ENCODE data around the gene BCL11B.

DNA sequence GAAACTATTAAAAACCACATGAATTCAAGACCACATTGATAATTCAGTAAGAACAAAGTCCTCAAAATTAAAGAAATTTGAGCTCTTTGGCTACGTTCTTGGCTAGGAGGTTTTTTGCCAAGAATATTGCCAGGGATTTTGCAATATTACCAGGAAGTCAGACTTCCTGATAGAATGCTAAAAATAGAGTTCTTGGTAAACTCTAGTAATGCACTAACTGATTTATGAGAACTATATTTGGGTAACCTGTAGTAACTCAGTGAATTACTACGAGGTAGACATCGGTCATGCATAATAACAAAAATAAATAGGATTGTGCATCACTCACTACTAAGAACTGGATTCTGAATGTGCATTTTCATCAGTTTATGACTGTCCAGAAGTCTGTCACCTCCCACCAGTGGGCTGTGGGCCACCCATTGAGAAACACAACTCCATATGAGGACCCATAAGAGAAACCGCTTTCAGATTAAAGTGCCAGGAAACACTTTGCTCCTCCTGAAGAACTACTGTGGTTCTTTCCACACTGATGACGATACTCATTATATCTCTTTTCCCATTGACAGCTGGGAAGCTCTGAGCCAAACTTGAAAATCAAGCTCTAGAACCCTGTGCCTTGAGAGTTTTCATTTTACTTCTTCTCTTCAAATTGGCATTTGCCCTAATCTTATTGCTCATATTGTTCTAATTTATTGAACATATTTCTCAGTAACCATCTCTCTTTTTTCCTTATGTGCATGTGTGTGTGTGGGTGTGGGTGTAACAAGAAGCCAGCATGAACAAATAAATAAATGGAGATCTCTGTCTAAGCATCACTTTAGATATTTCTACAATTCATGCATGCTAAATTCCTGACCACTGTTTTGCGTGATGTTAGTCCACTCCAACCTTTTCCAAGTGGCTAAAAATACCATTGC is 116.6 kb downstream of the BCL11B start:
- TF ChIP-seq, protein P1, sequence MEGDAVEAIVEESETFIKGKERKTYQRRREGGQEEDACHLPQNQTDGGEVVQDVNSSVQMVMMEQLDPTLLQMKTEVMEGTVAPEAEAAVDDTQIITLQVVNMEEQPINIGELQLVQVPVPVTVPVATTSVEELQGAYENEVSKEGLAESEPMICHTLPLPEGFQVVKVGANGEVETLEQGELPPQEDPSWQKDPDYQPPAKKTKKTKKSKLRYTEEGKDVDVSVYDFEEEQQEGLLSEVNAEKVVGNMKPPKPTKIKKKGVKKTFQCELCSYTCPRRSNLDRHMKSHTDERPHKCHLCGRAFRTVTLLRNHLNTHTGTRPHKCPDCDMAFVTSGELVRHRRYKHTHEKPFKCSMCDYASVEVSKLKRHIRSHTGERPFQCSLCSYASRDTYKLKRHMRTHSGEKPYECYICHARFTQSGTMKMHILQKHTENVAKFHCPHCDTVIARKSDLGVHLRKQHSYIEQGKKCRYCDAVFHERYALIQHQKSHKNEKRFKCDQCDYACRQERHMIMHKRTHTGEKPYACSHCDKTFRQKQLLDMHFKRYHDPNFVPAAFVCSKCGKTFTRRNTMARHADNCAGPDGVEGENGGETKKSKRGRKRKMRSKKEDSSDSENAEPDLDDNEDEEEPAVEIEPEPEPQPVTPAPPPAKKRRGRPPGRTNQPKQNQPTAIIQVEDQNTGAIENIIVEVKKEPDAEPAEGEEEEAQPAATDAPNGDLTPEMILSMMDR (IDR thresholded peaks at IDR 0.05) = no peak
- no peak for TF ChIP-seq POLR2A (IDR thresholded peaks at IDR 0.05)

All from Peyer's patch (tissue), 4 donors.